ENCODE data around the gene ZNF552.
A peak's percentile ranks its signal among the peaks of the same experiment; 100 is the strongest.

The ZNF552 gene

GRCh38 chr19:57771417-57771816 is 43.3 kb downstream of the ZNF552 start:
- no peak for DNase-seq

- DNase-seq = peak; percentile 61
Measured at GRCh38 chr19:57769345-57770131, 45.2 kb downstream of the ZNF552 start, which contains the start of gene ZNF586. ZNF586 (plus strand) TSS chr19:57769676; CDS start chr19:57769843, 167 bp downstream.

- no peak for DNase-seq
Measured at GRCh38 chr19:57759096-57759495, 55.6 kb downstream of the ZNF552 start.

GRCh38 chr19:57757941-57758340 is 56.8 kb downstream of the ZNF552 start:
- DNase-seq = no peak

Data from NCI-H2029 treated with DMSO at 0.1 percent for 48 hours (cell line).